Fibroblast of peridontal ligament (primary cell): Measurements from ENCODE around the gene UHRF2.
A peak's percentile ranks its signal among the peaks of the same experiment; 100 is the strongest.
"Not testable (repeated sequence)": the region's sequence is repeated elsewhere in the genome, so short reads cannot be mapped to it uniquely, and the experiment has no call there.

Source experiments
- DNase-seq: peaks from one replicate; pipeline ENCODE4 v3.0.0-alpha.2; 2010; ENCODE audit errors: extremely low read depth

The UHRF2 gene

DNA sequence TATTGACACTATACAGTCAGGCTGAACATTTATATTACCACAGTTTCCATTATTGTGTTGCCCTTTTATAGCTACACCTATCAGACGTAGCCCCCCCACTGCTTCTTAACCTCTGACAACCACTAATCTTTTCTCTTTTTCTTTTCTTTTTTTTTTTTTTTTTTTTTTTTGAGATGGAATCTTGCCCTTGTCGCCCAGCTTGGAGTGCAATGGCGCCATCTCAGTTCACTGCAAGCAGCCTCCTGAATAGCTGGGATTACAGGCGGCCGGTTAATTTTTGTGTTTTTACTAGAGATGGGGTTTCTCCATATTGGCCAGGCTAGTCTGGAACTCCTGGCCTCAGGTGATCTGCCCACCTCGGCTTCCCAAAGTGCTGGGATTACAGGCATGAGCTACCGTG is 75.4 kb downstream of the UHRF2 start:
- DNase-seq, result no peak

DNA sequence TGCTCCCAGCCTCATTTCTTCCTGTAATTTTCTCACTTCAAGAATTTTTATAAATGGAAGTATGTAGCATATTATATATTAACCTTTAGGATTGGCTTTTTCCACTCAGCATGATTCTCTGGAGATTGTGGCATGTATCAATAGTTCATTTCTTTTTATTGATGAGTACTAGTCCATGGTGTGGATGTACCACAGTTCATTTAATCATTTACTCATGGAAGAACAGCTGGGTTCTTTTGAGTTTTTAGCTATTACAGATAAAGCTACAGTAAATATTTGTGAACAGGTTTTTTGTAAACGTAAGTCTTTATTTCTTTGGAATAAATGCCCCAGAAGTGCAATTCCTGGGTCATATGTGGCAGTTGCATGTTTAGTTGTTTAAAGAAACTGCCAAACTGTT is 76.1 kb downstream of the UHRF2 start:
- no peak for DNase-seq

DNA sequence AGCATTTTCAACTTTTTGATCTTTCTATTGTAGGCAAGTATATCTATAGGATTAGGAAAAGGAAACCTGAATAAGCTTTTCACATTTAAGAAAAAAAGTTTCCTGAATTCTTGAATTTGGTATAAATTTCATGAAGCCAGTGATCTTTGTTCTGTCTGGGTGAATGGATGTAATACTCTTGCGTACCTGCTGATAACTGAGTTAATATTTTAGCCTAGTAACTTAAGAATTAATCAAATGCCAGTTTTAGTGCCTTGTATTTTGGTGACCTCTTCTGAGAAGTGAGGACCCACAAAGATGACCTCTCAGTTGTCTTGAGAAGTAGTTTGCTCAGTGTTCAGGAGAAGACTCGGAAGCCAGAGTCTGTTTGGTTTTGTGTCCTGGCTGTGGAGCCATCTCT is 77.9 kb downstream of the UHRF2 start:
- no peak for DNase-seq

DNA sequence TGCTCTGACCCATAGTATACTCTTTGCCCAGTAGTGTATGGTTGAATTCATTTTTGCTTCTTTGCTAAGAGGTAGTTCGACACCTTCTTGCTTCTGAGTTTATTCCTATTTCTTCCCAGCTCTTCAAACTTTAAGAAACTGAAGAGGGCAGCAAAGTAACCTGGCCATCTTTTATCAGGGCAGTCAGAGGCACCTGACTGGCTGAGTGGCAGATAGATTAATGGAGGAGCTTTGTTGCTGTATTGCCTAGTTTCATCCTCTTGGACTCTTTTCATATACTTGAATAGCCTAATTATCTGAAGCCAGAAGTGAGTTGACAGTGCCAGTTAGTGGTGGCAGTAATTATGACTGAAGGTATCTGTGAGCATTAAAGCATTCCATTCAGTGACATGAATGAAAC is 82.5 kb downstream of the UHRF2 start:
- no peak for DNase-seq

DNA sequence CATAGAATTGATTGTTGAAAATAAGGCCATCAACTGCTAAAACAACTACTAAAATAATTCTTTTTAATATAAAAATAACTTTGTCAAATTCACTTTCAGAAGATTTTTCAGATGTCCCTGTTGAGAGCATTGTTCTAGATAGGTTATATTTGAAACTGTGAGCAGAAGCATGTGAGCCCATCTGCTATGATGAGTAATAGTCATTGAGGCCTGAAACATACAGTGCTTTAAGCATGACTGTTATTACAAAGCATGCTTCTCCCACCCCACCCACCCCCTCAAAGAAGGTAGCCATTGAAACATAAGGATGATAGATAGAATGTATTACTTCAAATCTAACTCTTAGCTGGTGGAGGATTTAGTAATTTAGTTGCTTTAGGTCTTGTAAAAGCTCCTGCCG is 86.0 kb downstream of the UHRF2 start:
- peak; percentile 66 for DNase-seq

DNA sequence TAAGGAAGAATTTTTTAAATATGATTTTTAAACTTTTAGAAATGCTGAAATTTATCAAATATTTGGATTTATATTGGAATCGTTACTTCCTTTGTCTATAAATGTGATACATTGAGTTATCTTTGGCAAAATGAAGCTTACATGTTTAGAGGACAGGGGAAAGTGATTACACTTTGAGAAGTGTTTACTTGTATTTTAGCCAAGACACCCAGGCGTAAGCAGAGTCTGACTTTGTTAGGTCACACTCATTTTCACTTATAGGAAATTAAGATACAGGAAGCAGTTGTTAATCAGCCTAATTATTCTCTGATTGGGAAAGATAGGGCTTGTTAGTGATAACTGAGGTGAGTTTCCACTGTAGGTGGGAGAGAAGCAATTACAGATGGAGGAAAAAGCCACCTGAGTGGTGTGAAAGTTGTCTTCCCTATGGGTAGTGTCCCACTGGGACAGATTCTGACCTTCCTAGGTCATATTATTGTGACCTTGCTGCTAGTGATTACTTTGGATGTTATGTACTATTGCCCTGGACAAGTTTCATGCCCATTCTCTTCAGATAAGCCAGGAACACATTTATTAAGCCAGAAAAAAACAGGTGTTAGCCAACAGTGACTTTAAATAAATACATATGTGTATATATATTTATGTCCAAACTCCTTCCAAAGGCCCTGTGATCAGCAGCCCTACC is 88.7 kb downstream of the UHRF2 start:
- no peak for DNase-seq

DNA sequence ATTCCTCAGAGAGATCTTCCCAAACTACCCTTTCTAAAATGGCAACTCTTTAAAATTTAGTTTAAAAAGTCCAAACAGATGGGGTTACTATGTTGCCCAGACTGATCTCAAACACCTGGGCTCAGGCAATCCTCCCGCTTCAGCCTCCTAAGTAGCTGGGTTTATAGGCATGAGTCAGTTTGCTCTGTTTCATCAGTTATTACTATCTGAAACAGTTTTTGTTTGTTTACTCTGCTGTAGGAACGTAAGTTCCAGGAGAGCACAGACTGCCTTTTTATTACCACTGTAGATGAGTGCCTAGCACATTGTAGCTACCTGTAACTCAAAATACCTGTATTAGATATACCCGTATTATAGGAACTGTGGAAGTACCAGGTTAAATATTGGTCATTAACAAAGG is 89.4 kb downstream of the UHRF2 start:
- no peak for DNase-seq

DNA sequence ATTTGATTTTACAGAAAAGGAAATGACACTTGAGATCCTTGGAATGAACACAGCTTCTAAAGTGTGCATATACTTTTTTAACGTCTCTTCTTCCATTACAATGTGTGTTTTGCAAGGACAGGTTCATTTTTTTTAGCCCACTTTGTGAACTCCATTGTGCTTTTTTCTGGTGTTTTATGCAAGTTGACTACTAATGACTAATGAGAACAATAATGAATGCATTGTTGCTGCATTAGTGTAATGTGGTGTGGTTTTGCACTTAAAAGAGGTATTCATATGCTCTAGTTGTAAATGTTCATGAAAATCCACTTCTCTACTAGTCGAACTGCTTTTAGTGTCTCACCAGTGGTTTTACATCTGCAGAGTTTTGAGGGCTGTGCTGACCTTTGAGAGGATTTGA is 93.6 kb downstream of the UHRF2 start:
- DNase-seq, result no peak

DNA sequence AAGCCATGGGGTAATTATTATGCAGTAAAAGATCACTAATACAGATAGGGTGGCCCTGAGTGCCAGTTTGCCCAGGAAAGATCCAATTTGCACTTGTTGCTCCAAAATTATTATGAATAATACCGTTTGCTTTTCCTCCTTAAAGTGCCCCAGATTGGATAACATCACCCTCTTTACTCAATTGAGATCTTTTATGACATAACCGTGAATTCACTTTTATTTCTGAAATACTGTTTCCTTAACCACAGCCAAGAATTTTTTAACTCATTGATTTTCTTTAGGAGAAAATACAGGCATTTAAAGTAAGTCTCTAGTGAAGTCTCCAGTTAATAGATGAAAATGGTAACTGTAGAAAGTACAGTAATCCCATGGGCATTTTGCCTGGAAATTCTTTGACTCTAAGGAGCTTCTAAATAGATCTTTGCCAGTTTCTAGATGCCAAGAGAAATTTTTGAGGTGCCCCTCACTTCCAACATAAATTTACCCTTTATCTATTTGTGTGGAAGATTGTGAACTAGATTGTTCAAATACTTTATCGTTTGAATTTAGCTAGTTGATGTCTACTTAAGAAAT is 99.2 kb downstream of the UHRF2 start:
- peak; percentile 51 for DNase-seq

DNA sequence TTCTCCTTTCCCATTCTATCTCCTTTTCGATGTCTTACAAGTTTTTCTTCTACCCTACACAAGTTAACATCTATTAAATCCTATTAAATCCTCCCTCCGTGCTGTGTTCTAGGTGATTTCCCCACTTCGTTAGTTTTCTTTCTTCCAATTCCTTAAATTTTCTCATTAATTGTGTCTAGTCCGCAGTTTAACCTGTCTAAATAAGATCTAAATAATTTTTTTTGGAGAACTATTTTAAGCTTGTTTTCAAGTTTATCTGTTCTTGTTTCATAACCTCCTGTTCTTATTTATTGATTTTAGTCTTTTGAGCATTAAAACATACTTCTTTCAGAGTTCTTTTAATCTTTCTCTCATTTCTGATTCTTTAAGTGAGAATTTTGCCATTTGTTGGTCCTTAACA is 109.3 kb downstream of the UHRF2 start:
- DNase-seq, result no peak

DNA sequence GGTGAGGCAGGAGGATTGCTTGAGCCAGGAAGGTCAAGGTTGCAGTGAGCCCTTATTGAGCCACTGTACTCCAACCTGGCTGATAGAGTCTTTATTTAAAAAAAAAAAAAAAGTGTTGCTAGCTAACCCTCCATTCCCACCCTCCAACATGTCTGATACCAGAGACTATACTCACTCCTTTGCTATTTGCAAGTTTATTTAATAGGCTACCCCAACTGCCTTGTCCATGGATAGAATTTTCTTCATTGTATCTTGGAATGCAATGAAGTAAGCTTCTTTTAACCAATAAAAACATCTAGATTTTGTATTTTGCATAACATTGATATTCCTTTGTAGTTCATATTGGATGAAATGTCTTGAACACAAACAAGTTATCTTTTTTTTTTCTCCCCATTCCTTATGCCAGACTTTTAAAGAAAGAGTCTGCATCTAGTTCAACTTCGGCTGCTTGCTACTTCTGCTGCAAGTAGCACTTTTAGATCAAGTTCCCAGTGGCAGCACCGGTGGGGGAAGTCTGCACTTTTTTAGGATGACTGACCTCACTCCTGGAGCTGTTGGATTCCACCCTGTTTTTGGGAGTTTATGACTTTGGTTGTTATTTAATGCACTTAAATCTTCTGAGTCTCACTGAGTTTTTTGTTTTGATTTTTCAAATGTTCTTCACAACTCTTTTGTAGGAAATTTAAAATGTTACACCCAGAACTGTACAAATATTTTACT is 112.5 kb downstream of the UHRF2 start:
- DNase-seq, result peak; percentile 71

DNA sequence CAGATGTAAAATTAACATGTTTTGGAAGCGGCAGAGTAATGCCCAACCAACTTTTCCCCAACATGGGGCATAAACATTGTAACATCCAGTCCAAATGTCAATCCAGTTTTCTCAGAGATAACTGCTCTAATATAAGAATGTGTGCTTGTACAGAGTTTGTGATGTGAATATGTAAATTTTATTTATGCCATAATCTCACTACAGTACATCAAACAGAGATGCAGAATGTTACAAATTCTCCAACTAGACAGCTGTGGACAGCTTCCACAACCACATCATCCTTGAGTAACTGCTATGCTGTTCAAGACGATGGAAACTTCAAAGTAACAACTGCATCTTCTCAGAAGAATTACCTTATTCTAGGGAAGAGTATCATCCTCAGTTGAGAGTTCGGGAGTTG is 122.6 kb downstream of the UHRF2 start:
- DNase-seq, result no peak

DNA sequence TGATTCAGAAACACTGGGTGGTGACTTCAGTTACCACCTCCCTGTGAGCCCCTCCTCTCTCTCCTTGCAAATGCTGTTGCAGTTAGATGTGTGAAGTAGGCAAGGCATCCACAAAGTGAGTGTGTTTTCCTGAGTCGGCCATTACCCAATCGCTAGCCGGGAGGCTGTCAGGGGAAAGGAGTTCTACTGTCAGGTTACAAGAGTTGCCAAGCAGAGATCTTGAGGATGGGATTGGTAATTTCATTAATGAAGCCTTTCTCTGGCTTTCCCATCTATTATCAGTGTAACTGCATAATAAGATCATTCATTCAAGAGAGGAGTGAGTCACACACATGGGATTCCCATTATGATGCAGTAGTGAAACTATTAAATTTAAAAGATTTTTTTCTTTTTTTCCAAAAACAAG is 125.7 kb downstream of the UHRF2 start:
- DNase-seq, result peak; percentile 40

DNA sequence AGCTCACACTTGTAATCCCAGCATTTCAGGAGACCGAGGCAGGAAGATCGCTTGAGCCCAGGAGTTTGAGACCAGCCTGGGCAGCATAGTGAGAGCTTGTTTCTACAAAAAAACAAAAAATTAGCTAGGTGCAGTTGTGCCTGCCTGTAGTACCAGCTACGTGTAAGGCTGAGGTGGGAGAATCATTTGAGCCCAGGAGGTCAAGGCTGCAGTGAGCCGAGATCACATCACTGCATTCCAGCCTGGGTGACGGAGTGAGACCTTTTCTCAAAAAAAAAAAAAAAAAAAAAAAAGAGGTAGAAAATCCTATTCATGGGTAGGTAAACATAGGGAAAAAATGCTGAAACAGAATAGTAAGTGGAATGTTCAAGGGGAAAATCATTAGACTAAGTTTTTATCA is 129.6 kb downstream of the UHRF2 start:
- DNase-seq, result not testable (repeated sequence)

DNA sequence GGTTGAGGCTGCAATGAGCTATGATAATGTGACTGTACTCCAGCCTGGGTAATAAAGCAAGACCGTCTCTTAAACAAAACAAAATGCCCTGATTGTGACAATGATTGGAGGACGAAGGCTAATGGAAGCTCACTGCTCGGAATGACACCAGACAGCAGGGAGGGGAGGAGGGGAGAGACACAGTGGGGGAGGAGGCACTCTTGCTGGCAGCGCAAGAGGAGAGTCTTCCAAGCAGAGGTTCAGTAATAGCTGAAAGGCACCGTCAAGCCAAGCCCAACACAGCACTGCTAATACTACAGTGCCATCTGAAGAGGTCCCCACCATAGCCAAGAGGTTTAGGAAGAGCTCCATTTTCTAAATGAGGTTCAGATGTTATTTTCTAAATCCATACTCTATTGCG is 130.2 kb downstream of the UHRF2 start:
- DNase-seq, result no peak

DNA sequence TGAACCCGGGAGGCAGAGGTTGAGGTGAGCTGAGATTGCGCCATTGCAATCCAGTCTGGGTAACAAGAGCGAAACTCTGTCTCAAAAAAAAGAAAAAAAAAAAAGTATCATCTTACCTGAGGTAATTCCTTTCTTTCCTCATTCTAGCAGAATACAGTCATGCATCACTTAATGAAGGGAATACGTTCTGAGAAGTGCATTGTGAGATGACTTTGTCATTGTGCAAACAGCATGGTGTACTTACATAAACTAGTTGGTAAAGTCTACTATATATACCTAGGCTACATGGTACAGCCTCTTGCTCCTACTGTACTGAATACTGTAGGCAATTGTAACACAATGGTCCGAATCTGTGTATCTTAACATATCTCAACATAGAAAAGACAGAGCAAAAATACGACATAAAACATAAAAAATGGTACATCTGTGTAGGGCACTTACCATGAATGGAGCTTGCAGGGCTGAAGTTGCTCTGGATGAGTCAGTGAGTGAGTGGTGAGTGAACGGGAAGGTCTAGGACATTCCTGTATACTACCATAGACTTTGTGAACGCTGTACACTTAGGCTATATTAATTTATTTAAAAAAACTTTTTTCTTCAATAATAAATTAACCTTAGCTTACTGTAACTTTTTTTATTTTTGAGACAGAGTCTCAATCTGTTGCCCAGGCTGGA is 132.2 kb downstream of the UHRF2 start:
- no peak for DNase-seq

DNA sequence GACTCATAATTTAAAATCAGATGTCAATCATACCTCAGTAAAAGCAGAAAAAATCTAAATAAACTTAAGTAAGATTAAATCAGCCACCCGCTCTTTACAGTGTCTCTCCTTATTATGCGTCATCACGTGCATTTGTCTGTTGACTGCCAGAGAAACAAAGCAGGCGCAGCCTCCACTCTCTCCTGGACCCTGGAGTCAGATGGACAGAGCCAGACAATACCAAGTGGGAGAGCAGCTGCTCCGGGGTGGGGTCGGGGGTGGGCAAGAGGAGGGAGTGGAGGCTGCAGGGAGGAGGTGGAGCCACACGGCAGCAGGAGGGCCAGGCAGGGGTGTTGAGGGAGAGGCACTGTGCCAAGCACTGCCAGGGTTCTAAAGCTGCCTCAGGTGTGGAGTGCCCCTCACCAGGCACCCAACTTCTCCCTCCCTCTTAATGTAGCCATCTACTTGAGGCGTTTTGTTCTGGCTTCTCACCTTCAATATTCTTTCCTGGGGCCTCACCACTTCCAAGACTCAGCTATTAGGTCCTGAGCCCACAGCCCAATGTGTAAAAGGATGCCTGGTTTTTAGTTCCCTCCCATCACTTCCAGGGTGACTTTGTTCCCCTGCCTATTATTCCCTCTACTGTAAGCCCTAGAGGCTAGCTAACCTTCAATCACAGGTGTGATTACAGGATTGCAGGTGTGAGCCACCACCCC is 136.3 kb downstream of the UHRF2 start:
- no peak for DNase-seq

DNA sequence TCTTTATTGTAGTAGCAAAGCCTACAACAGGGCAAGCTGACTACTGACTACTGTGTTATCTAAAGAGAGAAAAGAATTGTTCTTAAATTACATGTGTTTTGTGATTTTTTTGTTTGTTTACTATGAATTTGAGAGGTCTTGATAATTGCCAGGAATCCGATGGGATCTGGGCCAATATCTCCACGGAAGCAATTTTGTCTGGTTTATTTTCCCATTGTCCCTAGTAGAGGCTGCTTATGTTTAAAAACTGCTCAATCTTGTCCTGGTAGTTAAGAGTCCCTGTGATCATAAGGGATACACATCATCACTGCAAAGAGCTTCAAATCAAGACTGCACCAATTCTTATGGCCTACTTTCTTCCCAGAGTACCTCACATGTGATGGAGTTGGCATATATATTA is 138.1 kb downstream of the UHRF2 start:
- peak; percentile 30 for DNase-seq

DNA sequence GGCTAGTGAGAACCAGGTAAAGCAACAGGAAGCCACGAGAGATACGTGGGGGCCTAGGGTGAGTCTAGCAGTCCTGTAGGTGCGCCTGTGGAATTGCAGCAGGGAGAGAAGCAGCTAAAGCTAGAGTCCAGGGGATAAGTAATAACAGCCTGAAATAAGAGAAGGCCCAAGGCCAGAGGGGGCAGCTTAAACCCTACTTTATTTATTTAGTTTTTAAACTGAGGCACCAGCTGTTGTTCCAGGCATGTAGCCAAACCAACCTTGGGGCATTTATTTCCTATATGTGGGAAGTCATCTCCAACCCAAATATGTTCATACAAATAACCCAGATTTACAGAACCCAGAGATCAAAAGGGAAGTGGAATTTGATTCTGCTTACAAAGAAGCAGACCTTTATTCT is 139.0 kb downstream of the UHRF2 start:
- peak; percentile 86 for DNase-seq

DNA sequence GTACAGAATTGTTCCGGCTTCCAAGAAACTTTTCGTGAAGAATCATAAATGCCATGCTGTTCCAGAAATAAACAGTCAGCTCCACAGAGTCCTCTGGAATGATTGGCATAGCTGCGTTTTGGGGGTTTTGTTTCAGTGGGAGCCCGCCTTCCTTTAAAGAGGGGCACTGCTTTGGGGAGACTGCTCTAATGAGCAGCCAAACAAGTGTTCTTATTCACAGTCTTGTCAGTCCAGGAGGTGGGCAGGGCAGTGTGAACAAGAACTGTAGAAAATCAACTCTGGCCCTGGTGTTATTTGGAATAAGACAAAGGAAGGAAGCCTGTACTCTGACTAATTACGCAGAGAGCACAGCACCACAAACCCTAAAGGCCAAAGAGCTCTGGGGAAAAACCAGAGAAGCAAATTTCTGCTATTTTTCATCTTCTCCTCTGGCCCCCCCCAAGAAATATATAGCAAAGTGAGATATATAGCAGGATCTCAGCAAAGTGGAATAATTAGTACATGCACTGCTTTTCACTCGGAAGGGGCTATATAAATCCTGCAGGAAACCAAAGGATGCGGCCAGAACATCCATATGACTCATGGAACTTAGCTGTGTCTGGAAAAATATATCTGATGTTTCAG is 139.6 kb downstream of the UHRF2 start:
- peak; percentile 49 for DNase-seq

DNA sequence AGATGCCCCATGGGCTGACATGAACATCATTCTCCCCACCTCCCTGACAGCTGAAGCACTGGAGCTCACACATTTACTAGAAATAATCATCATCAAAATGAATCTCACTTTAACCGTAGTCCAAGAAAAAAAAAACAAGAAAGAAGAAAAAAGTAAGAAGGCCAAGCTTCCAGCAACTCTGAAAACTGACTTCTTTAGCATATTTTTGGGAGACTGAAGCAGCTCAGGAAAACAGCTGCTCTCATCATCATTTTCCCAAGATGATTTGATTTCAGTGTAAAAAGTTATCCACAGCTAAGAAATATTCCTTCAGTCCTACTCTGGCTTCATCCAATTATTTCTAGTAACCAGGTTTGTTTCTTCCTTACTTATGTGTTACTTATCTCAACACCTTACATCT is 140.9 kb downstream of the UHRF2 start:
- DNase-seq, result no peak
